ENCODE results near the gene LRP2. TPM values are rescaled to one million over a fixed set of nuclear protein-coding genes. Genes with fewer than 3 reads are reported as not detected.
"Not testable (repeated sequence)": the region's sequence is repeated elsewhere in the genome, so short reads cannot be mapped to it uniquely, and the experiment has no call there.

The LRP2 gene
- total RNA-seq, 1 donor from 2014 or later: 0.06 TPM

- DNase-seq (ENCODE audit: extremely low read depth, low read depth, low spot score): no peak
Measured at GRCh38 chr2:169348321-169349024, 13.9 kb downstream of the LRP2 start.

DNA sequence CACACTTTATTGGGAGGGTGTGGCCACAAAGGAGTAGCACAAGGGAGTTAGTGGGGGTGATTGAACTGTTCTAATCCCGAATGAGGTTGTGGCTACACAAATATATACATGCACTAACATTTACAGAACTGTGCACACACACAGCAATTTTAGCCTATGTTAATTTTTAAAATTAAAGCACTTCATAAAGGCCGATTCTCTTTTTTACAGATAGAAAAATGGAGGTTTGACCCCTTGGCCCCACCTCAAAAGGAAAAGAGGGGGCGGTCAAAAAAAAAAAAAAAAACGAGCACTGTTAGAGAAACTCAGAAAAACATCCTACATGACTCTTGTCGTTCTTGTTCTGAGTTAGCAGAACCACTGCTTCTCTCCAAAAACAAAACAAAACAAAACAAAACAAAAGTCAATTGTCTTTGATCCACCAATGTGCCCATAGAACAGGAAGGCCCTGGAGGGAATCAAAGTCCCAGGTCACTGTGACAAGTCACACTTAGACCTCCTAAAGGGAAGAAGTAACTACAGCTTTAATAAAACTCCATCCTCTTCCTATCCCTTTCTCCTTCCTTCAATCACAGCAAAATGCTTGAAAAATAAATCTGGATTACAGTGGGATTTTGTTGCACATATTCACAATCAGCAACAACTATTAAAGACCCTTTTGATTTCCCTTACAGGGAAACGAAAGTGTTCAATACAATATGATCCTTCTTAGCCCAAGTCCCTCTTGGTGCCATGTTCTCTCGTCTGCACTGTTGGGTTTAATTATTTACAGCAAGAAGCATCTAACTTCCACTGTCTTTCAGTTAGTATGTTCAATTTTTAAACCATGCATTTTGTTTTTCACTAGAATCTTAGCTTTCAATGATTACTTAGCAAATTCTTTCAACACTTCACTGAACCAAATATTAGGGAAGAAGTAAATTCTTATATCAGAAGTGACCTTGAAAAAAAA is 16.6 kb downstream of the LRP2 start:
- DNase-seq (ENCODE audit: extremely low read depth, low read depth, low spot score): no peak

- DNase-seq (ENCODE audit: extremely low read depth, low read depth, low spot score): no peak
Measured at GRCh38 chr2:169344736-169345485, 17.4 kb downstream of the LRP2 start.

GRCh38 chr2:169343202-169343601 is 19.1 kb downstream of the LRP2 start:
- no peak for DNase-seq (ENCODE audit: extremely low read depth, low read depth, low spot score)

DNA sequence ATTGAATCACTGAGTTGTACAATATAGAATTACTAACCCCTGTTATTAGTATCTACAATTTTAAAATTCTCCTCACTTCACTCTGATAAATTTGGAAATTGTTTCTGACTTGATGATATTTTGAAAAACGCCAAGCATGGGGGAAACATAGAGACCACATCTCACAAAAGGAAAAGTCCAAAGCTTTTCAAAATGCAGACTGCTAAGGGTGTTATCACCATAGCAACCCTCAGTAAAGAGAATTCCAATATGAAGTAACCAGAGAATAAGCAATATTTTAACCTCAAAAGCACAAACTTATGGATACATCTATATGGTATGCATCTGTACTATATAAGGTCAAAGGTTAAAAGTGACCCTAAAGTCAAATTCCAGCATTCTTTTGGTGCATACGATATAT is 22.7 kb downstream of the LRP2 start:
- no peak for DNase-seq (ENCODE audit: extremely low read depth, low read depth, low spot score)

DNA sequence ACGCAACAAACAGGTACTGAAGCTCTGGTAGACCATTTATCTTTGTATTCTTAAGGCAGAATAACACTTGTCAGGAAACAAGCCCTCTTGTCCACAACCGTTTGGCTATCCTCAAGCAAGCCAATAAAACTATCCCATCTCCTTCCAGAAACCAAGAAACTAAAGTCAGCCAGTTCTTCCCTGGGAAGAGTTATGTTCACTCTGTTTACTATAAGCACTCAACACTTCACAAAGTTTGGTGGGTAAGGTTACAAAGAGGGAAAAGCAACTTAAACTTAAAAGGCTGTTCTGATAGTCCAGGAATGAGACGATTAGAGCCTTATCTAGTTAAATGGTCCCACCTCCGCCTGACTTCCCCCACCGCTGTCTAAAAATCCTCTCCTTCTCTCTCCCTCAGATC is 25.6 kb downstream of the LRP2 start:
- DNase-seq (ENCODE audit: extremely low read depth, low read depth, low spot score): no peak

DNA sequence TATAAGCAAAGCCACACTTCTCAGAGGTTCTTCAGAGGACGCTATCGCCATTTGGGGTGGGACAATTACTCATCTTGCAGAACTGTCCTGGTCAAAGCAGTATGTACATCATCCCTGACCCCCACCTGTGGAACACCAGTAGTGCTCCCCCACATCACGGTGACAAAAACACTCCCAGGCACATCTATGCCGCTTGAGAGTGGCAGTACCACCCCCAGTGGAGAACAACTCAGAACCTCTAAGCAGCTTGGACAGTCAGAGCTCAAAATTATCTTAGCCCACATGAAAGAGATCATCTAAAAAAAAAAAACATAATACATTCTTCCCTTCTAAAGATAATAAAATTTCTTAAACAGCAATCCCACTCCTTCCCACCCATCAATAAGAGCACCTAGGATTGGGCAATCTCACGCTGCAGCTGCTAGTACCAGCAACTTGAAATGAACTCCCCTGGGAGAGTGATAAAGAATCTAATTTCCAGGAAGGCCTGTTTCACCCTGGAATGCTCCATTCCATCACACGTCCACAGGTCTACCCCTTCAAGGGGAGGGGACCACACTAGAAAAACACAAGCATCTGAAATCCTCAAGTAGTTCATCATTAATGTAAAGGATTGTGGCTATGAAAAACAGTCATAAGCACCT is 31.7 kb downstream of the LRP2 start:
- DNase-seq (ENCODE audit: extremely low read depth, low read depth, low spot score): no peak

DNA sequence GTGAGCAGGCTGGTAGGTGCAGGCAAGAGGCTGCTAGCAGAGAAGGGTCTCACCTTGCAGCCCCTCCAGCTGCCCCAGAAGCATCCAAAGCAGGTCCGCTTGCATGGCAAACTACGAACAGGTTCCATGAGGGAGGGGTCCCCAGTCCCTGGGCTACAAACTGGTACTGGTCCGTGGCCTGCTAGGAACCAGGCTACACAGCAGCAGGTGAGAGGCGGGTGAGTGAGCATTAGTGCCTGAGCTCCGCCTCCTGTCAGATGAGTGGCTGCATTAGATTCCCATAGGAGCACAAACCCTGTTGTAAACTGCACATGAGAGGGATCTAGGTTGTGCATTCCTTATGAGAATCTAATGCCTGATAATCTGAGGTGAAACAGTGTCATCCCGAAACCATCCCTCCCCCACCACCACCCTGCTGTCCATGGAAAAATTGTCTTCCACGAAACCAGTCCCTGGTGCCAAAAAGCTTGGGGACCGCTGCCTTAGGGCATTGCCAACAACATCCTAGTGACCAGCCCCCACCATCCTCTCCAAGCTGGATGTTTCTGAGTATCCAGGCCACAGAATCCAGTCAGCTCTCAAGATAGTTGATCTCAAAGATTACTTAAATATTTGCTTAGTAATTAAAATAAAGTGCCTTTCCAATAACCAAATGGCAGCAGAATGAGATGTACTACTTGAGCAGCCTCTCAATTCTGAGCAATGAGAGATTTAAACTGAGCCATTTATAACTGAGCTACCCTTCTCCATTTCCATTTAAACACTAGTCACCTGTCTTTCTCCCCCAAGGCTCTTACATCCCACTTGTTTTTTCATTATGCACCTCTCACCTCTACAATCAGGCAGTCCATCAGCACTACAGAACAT is 32.4 kb downstream of the LRP2 start:
- DNase-seq (ENCODE audit: extremely low read depth, low read depth, low spot score): no peak

GRCh38 chr2:169328785-169329184 is 33.5 kb downstream of the LRP2 start:
- no peak for DNase-seq (ENCODE audit: extremely low read depth, low read depth, low spot score)

DNA sequence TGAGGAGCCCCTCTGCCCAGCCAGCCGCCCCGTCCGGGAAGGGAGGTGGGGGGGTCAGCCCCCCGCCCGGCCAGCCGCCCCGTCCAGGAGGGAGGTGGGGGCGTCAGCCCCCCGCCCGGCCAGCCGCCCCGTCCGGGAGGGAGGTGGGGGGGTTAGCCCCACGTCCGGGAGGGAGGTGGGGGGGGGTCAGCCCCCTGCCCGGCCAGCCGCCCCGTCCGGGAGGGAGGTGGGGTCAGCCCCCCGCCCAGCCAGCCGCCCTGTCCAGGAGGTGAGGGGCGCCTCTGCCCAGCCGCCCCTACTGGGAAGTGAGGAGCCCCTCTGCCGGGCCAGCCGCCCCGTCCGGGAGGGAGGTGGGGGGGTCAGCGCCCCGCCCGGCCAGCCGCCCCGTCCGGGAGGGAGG is 34.5 kb downstream of the LRP2 start:
- not testable (repeated sequence) for DNase-seq (ENCODE audit: extremely low read depth, low read depth, low spot score)

DNA sequence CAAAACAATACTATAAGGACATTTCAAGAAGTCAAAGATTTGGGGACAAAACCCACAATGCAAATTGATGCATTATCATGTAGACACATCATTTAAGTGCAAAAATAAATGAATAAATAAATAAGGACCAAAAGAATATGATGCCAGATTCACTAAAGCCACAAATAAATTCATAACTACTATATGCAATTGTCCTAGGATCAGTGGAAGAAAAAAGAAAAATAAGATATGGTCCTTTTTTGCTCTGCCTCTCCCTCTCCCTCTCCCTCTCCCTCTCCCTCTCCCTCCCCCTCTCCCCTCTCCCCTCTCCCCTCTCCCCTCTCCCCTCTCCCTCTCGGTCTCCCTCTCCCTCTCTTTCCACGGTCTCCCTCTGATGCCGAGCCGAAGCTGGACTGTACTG is 36.4 kb downstream of the LRP2 start:
- not testable (repeated sequence) for DNase-seq (ENCODE audit: extremely low read depth, low read depth, low spot score)

DNA sequence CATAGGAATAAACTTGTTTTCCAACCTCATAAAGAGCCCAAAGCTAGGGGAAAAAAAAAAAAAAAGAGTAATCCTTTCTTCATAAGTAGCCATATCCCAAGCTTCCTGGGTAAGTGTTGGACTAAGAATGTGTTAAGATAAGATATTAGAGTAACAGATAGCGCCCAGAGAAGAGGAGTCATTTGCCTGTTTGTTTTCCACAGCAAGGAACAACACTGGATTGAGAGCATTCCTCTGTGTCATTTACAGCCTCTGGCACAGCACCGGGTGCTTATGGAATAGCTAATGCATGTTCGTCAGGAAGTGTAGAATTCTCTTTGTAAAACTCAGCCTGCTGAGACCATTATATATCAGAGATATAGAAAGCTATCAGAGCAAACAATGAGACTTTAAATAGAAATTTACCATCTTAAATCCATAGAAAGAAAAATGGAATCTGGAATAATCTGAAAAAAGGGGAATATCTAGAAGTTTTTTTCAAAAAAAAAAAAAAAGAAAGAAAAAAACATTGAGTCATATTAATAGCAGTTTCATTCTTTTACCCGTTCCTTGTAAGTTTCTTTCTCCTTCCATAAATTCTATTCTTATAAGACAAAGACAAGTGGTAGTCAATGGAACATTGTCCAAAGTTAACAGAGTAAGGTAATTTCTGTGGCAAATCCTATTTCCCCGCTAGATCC is 37.6 kb downstream of the LRP2 start:
- DNase-seq (ENCODE audit: extremely low read depth, low read depth, low spot score): no peak

GRCh38 chr2:169323841-169324240 is 38.5 kb downstream of the LRP2 start:
- no peak for DNase-seq (ENCODE audit: extremely low read depth, low read depth, low spot score)

DNA sequence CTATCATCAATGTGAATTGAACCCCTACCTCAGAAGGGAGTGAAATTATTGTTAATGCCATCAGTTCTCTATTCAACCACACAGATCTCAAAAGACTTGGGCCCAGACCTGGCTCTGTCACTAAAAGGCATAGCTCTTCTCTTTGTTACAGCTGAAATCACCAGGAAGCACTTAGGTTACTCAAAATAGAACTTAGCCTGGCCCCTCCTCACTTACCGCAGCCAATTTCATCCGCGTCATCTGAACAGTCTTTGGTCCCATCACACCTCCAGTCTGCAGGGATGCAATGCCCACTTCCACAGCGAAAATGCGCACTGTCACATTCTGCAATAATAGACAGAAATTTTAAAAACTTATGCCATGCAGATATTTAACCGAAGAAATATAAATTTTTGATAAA is 41.8 kb downstream of the LRP2 start:
- no peak for DNase-seq (ENCODE audit: extremely low read depth, low read depth, low spot score)

DNA sequence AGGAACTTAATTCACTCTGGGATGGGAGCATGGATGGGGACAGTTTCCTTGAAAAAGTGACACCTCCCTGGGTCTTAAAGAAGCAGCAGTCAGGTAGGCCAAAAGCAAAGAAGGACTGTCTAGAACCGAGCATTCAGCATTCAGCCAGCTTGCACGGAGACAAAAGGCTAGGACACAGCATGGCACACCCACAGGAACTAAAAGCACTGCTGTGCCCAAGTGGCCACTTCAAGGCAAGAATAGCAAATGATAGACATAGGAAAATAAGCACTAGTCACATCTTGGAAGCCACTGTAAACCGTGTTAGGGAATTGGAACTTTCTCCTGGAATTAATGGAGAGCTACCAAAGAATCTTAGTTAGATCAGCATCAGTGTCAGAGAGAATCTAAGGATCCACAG is 47.0 kb downstream of the LRP2 start:
- DNase-seq (ENCODE audit: extremely low read depth, low read depth, low spot score): no peak

DNA sequence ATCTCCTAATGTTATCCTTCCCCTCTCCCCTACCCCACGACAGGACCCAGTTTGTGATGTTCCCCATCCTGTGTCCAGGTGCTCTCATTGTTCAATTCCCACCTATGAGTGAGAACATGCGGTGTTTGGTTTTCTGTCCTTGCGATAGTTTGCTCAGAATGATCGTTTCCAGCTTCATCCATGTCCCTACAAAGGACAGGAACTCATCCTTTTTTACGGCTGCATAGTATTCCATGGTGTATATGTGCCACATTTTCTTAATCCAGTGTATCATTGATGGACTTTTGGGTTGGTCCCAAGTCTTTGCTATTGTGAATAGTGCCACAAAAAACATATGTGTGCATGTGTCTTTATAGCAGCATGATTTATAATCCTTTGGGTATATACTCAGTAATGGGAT is 54.0 kb downstream of the LRP2 start:
- not testable (repeated sequence) for DNase-seq (ENCODE audit: extremely low read depth, low read depth, low spot score)

GRCh38 chr2:169304689-169305088 is 57.6 kb downstream of the LRP2 start:
- DNase-seq (ENCODE audit: extremely low read depth, low read depth, low spot score): not testable (repeated sequence)

- no peak for DNase-seq (ENCODE audit: extremely low read depth, low read depth, low spot score)
Measured at GRCh38 chr2:169303579-169304305, 58.6 kb downstream of the LRP2 start.

DNA sequence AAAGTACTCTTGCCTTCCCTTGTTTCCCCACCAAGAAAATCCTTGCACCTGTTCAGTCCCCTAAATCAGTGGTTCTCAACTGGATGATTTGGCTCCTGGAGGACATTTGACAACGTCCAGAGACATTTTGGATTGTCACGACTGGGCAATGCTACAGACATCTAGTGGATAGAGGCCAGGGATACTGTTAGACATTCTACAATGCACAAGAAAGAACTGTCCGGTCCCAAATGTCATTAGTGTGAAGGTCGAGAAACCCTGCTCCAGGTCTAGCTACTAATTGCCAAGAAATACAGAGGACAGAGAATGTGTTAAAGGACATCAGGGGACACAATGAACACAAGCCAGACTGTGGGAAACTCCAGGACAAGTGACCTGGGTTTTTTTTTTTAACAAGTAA is 60.0 kb downstream of the LRP2 start:
- DNase-seq (ENCODE audit: extremely low read depth, low read depth, low spot score): no peak

Measured in glomerular endothelial cell (primary cell).